ENCODE results near the gene IQGAP2. TPM values are rescaled to one million over a fixed set of nuclear protein-coding genes. Genes with fewer than 3 reads are reported as not detected.

The IQGAP2 gene
- total and polyA plus RNA-seq, 9 of the 15 experiments (the other 6 are each of a cell fraction or from before 2014, with no cell fraction given), result 8.7 to 23.2 (median 17.4) TPM

DNA sequence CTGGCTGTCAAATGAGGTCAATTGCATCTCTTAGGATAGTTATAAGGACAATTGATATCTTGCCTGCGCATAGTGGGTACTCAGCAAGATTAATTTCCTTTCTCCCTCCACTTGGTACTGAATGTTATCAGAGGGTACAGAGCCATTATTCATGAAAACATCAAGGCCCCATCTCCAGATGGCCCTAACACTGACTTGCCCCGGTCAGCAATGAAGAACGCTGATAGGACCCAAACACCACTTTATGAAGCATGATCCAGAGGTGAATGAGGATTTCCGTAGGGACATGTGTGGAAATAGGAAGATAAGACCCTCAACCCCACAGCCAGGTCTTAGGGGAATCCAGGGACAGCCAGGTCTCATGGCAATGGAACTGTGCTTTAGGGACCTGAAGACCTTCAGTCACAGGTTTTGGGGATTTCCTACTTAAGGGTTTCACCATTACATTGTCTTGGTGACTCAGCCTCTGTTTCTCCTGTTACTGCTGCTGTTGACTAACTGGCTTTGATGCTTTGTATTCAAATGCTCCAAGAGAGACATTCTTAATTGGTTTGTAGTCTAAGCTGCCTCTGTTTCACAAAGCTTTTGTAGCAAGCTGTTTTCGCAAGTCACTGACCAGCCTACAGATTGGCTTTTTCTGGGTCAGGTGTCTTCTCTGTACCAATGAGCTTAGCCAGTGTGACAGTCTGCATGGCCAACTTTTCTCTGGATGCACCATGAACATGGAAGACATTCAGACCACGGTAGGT, 35.3 kb upstream of the IQGAP2 start (continued):
- TF ChIP-seq HOMEZ (CRISPR knock-in tag; IDR thresholded peaks at IDR 0.05) (no peak), ATF1 (CRISPR knock-in tag; IDR thresholded peaks at IDR 0.05) (no peak), ATF1 (tag; IDR thresholded peaks at IDR 0.05) (no peak), ZFP30 (CRISPR knock-in tag; IDR thresholded peaks at IDR 0.05; ENCODE audit: borderline replicate concordance) (no peak), CBFA2T2 (conservative IDR thresholded peaks at IDR 0.05) (peak; percentile 43), XRCC5 (IDR thresholded peaks at IDR 0.05; ENCODE audit: low read depth, low read length) (no peak), MAFK (IDR thresholded peaks at IDR 0.05; ENCODE audit: low read length) (0 out of 2 replicates have a peak, but pooled peaks have one; percentile 9), PYGO2 (tag; IDR thresholded peaks at IDR 0.05) (no peak), ZNF384 (IDR thresholded peaks at IDR 0.05; ENCODE audit: low read depth, low read length) (no peak), SNIP1 (IDR thresholded peaks at IDR 0.05; ENCODE audit: low read depth) (no peak), POLR2G (IDR thresholded peaks at IDR 0.05; ENCODE audit: low read depth, low read length) (no peak), U2AF1 (optimal IDR thresholded peaks at IDR 0.05; ENCODE audit: low read depth, low read length) (no peak), PHF21A (IDR thresholded peaks at IDR 0.05; ENCODE audit: borderline replicate concordance, low read depth) (no peak), ARID1B (IDR thresholded peaks at IDR 0.05) (no peak; the same call in 1 of the 2 replicates), STAT5B (CRISPR knock-in tag; IDR thresholded peaks at IDR 0.05) (no peak), TCF7 (IDR thresholded peaks at IDR 0.05; ENCODE audit: borderline replicate concordance) (no peak), ZNF79 (CRISPR knock-in tag; IDR thresholded peaks at IDR 0.05; ENCODE audit: low read depth) (no peak), ZNF609 (CRISPR knock-in tag; IDR thresholded peaks at IDR 0.05; ENCODE audit: borderline replicate concordance) (no peak), ZFP1 (CRISPR knock-in tag; IDR thresholded peaks at IDR 0.05) (no peak), ETV5 (CRISPR knock-in tag; IDR thresholded peaks at IDR 0.05; ENCODE audit: low read depth) (no peak), CC2D1A (IDR thresholded peaks at IDR 0.05) (no peak)
- TF ChIP-seq, protein P1, sequence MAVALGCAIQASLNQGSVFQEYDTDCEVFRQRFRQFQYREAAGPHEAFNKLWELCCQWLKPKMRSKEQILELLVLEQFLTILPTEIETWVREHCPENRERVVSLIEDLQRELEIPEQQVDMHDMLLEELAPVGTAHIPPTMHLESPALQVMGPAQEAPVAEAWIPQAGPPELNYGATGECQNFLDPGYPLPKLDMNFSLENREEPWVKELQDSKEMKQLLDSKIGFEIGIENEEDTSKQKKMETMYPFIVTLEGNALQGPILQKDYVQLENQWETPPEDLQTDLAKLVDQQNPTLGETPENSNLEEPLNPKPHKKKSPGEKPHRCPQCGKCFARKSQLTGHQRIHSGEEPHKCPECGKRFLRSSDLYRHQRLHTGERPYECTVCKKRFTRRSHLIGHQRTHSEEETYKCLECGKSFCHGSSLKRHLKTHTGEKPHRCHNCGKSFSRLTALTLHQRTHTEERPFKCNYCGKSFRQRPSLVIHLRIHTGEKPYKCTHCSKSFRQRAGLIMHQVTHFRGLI (CRISPR knock-in tag; IDR thresholded peaks at IDR 0.05), result no peak
